NCI-H1694 (cell line): ENCODE results near the gene CCNK.

Experiments
- DNase-seq: peaks from one replicate; lab custom pipeline; 2025; lab: John Stamatoyannopoulos, UW

The CCNK gene

GRCh38 chr14:99507860-99508640 lies 26.8 kb downstream of the CCNK start:
- no peak for DNase-seq

GRCh38 chr14:99508896-99509629 lies 27.9 kb downstream of the CCNK start:
- no peak for DNase-seq

GRCh38 chr14:99509871-99510555 lies 28.8 kb downstream of the CCNK start:
- DNase-seq: no peak

- DNase-seq: no peak
Observed at GRCh38 chr14:99510556-99511139, 29.4 kb downstream of the CCNK start.

GRCh38 chr14:99511421-99512109 lies 30.4 kb downstream of the CCNK start:
- DNase-seq: no peak

- no peak for DNase-seq
Observed at GRCh38 chr14:99512110-99512449, 30.9 kb downstream of the CCNK start.

- no peak for DNase-seq
Observed at GRCh38 chr14:99512571-99513182, 31.5 kb downstream of the CCNK start.

GRCh38 chr14:99513183-99513694 lies 32.0 kb downstream of the CCNK start:
- DNase-seq: no peak

GRCh38 chr14:99513946-99514551 lies 32.8 kb downstream of the CCNK start:
- no peak for DNase-seq

- DNase-seq: no peak
Observed at GRCh38 chr14:99514552-99515300, 33.5 kb downstream of the CCNK start.

- DNase-seq: no peak
Observed at GRCh38 chr14:99515301-99516155, 34.3 kb downstream of the CCNK start.

GRCh38 chr14:99516156-99516870 lies 35.1 kb downstream of the CCNK start:
- DNase-seq: no peak

GRCh38 chr14:99516871-99517642 lies 35.8 kb downstream of the CCNK start:
- DNase-seq: no peak

GRCh38 chr14:99517643-99518381 lies 36.6 kb downstream of the CCNK start:
- no peak for DNase-seq

GRCh38 chr14:99518441-99519346 lies 37.5 kb downstream of the CCNK start:
- DNase-seq: peak; percentile 86

GRCh38 chr14:99519347-99519881 lies 38.2 kb downstream of the CCNK start:
- no peak for DNase-seq
